Skeletal muscle satellite cell (primary cell): ENCODE results near the gene KCNB1.

Experiments
- H3K27me3 ChIP-seq: 2 replicates; pipeline ENCODE4 v1.7.0; 2013; ENCODE audit warnings: low read length; ENCODE audit not compliant: control insufficient read depth, insufficient read depth
- H3K36me3 ChIP-seq: 2 replicates; pipeline ENCODE4 v1.7.0; 2013; ENCODE audit warnings: mild to moderate bottlenecking, control low read depth, low read length; ENCODE audit not compliant: insufficient read depth
- H3K4me1 ChIP-seq: 2 replicates; pipeline ENCODE4 v1.7.0; 2013; ENCODE audit warnings: low read length; ENCODE audit not compliant: control insufficient read depth, insufficient read depth
- H3K4me2 ChIP-seq: 2 replicates; pipeline ENCODE4 v1.7.0; 2013; ENCODE audit warnings: mild to moderate bottlenecking, low read length
- H3K4me3 ChIP-seq: 2 replicates; pipeline ENCODE4 v1.7.0; 2013; ENCODE audit warnings: low read length
- H3K9ac ChIP-seq: 2 replicates; pipeline ENCODE4 v1.7.0; 2013; ENCODE audit warnings: mild to moderate bottlenecking, low read depth, low read length, moderate library complexity
- H3K9me3 ChIP-seq: replicated peaks from 2 replicates; pipeline ENCODE4 v1.7.0; 2013; ENCODE audit warnings: mild to moderate bottlenecking, control low read depth, low read length

The KCNB1 gene

DNA sequence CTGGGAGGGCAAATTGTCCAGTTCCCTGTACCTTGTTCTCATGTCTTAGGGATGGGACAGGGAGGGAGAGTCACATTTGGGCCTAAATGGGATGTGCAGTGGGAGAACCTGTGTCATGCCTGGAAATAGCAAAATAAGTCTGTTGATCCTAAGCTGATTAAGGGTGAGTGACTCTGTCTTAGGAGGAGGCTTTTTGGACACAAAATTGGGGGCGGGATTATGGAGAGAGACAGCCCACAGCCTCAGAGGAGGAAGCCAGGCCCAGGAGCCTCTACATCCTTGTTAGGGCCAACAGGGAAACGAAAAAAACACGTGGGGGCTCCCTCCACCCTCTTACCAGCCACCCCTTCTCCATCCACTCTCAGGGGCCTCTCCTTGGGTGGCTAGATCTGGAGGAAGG, 2.2 kb downstream of the KCNB1 start:
- H3K4me1 ChIP-seq, result peaks cover 8% of the 10 kb centered on the region
- H3K27me3 ChIP-seq, result peaks cover 19% of the 10 kb centered on the region
- no peak overlapping the region for H3K4me2 ChIP-seq
- H3K9me3 ChIP-seq, result no peaks in the 10 kb centered on the region
- no peaks in the 10 kb centered on the region for H3K36me3 ChIP-seq
- H3K9ac ChIP-seq, result no peak overlapping the region
- no peak overlapping the region for H3K4me3 ChIP-seq

DNA sequence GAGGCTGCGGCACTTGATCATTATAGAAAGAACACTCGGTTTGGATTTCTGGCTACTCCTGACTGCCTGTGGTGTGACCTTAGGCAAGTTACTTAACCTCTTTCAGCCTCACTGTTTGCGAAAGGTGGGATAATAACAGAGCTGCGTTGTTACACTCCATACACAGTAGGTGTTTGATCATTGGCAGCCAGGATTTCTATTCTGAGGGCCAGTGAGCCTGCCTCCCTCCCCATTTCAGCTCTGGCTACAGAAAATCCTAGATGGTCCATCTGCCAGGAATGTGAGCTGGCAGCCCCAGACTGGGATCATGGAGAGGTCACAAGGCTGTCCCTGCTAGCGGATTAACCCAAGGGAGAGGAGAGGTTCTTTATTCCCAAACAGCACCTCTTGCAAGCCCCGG, 2.7 kb downstream of the KCNB1 start:
- Histone ChIP-seq H3K4me2 (no peak overlapping the region), H3K9me3 (no peaks in the 10 kb centered on the region), H3K27me3 (peaks cover 21% of the 10 kb centered on the region), H3K9ac (no peak overlapping the region), H3K36me3 (no peaks in the 10 kb centered on the region), H3K4me3 (no peak overlapping the region), H3K4me1 (peaks cover 8% of the 10 kb centered on the region)

DNA sequence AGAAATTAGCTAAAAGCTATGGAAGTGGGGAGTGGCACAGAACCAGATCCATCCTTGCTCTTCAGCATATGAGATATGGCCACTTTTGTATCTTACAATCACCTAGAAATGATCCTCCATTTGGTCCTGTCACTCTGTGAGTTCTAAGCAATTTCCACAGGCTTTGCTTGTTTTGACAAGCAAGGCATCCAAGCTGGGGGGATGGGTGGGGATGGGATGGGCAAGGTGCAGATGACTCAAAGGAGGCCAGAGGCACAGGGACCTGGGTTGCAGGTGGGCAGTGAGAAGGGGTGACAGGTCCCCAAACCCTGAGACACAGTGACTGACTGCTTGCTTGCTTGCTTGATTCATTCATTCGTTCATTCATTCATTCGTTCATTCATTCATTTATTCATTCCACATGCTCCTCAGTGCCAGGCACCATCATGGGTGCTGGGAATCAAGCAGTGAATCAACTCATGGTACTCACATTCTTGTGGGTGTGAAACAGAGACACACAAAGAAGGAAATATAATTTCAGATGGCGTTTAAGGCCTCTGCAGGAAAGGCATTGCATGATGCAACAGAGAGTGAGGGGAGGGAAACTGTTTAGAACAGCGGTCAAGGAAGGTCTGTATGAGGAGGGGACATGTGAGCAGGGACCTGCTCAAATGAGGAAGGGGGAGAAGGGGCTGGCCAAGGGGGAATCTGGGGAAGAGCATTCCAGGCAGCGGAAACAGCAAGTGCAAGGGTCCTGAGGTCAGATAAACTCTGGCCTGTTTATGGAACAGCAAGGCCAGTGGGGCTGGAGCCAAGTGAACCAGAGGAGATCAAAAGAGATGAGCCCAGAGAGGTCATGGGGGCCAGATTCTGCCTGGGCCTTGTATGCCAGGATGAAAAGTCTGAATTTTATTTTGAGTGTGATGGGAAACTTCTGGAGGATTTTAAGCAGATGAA, 3.4 kb downstream of the KCNB1 start:
- no peak overlapping the region for H3K9ac ChIP-seq
- no peak overlapping the region for H3K4me2 ChIP-seq
- H3K27me3 ChIP-seq, result peaks cover 25% of the 10 kb centered on the region
- no peak overlapping the region for H3K4me3 ChIP-seq
- peaks cover 4% of the 10 kb centered on the region for H3K4me1 ChIP-seq
- no peaks in the 10 kb centered on the region for H3K9me3 ChIP-seq
- H3K36me3 ChIP-seq, result no peaks in the 10 kb centered on the region

DNA sequence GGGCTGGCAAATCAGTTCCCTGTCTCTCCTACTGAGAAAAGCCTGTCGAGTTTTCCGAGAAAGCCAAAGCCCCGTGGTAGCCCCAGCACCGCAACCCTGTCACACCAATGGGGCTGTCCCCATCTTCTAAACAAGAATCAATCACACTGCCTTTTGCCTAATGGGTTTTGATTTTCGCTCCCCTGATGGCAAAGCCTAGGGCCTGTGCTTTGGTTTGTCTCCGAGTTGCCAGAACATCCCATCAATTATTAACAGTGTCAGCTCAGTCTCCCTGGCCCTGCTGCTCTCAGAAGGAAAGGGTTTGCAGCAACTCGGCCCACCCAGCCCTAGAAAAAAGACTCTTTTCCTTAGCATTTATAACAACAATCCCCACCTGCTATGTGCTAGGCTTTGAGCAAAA, 4.2 kb downstream of the KCNB1 start:
- Histone ChIP-seq H3K36me3 (no peaks in the 10 kb centered on the region), H3K9ac (no peak overlapping the region), H3K4me1 (no peaks in the 10 kb centered on the region), H3K27me3 (peaks cover 25% of the 10 kb centered on the region), H3K4me3 (no peak overlapping the region), H3K4me2 (no peak overlapping the region), H3K9me3 (no peaks in the 10 kb centered on the region)

DNA sequence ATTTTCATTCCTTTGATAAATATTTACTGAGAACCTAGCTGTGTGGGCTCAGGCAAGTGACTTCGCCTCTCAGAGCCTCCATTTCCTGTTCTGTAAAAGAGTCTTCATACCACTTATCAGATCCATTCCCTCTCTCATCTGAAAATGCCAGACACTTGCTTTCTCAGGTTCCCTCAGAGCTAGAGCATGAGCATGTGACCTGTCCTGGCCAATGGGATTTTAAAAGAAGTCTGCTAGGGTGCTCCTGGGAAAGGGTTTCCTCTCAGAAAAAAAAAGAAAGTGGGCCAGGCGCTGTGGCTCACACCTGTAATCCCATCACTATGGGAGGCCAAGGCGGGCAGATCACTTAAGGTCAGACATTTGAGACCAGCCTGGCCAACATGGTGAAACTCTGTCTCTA, 5.3 kb downstream of the KCNB1 start:
- H3K4me1 ChIP-seq, result no peaks in the 10 kb centered on the region
- H3K36me3 ChIP-seq, result no peaks in the 10 kb centered on the region
- H3K27me3 ChIP-seq, result peaks cover 25% of the 10 kb centered on the region
- no peak overlapping the region for H3K4me3 ChIP-seq
- no peaks in the 10 kb centered on the region for H3K9me3 ChIP-seq
- no peak overlapping the region for H3K9ac ChIP-seq
- no peak overlapping the region for H3K4me2 ChIP-seq

DNA sequence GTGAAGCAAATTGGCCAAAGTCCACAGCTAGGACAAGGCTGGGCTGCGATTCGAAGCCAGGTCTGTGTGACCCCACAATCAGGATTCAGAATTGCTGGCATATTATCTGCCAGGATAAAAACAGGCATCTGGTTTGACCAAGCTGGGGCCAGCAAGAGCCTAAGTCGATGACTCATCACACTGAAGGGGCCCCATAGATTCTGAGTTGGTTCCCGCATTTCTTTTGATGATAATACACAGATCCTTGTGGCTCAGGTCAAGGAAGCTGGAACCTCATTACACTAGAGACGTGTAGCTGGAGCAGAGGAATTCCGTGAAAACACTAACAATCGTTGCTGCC, 6.5 kb downstream of the KCNB1 start:
- H3K4me3 ChIP-seq, result no peak overlapping the region

DNA sequence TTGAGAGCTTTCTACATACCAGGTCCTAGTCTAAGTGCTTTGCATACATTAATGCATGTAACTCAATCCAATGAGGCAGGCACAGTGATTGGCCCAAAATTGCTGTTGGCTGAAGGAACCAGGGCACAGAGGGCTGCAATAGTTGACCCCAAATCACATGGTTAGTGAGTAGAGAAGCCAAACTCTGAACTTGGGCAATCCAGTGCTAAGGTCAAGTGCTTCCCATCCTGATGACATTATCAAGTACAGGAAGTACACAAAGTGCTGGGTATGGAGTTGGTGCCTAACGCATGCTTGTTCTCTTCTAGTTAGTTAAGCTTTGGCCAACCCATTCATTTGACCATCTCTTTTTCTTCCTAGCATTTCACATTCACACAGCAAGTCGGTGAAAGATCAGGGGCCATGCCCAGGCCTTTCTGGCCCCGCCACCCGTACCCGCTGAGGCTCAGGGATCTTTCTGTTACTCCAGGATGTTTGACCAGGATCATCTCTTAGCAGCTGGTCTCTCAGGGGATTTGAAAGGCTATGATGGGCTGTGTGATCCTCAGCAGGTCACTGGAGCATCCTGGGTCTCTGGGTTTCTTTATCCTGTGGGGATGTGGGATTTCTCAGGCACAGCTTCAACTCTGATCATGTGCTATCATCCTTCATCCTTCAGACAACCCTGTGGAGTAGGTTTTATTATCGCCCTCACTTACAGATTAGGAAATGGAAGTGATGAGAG, 7.0 kb downstream of the KCNB1 start:
- H3K4me1 ChIP-seq, result no peaks in the 10 kb centered on the region
- peaks cover 32% of the 10 kb centered on the region for H3K27me3 ChIP-seq
- H3K36me3 ChIP-seq, result no peaks in the 10 kb centered on the region
- no peak overlapping the region for H3K9ac ChIP-seq
- H3K4me2 ChIP-seq, result no peak overlapping the region
- H3K4me3 ChIP-seq, result no peak overlapping the region
- no peaks in the 10 kb centered on the region for H3K9me3 ChIP-seq

More for the DNA sequence above, 6.5 kb downstream of the KCNB1 start:
- Histone ChIP-seq H3K9ac (no peak overlapping the region), H3K9me3 (no peaks in the 10 kb centered on the region), H3K4me2 (no peak overlapping the region), H3K27me3 (peaks cover 30% of the 10 kb centered on the region), H3K4me1 (no peaks in the 10 kb centered on the region), H3K36me3 (no peaks in the 10 kb centered on the region)

DNA sequence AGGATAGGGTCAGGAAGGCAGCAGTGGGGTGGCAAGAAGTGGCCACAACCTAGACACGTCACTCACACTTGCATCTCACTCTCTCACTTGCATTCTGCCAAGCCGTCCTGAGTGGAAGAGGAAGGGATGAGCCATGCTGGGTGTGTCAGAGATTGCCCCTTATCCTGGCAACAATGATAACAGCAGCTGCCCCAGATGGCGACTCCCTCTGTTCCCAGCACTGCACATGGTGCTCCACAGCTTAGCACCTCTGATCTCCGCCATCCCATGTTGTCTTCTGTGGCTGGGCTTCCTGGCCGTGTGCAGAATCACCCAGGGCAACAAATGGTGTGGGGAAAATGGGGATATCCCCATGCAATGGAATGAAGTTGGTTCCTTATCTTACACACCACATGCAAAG, 11.1 kb downstream of the KCNB1 start:
- H3K4me1 ChIP-seq, result no peaks in the 10 kb centered on the region
- H3K27me3 ChIP-seq, result peaks cover 30% of the 10 kb centered on the region
- no peaks in the 10 kb centered on the region for H3K9me3 ChIP-seq
- no peaks in the 10 kb centered on the region for H3K36me3 ChIP-seq
- H3K4me3 ChIP-seq, result no peak overlapping the region
- no peak overlapping the region for H3K4me2 ChIP-seq
- no peak overlapping the region for H3K9ac ChIP-seq

DNA sequence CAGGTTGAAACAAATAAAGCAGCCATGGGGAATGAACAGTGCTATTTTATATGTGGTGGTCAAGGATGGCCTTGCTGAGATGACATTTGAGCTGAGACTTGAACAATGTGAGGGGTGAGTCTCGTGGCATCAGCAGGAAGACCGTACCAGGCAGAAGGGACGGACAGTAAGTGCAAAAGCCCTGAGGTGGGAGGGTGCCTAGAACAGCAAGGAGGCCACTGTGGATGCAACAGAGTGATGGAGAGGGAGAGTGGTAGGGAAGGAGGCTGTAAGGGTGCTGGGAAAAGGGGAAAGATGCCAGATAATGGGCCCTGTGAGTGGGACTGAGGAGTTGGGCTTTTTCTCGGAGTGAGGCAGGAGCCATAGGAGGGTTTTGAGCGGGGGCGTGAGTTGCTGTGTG, 11.5 kb downstream of the KCNB1 start:
- Histone ChIP-seq H3K36me3 (no peaks in the 10 kb centered on the region), H3K4me3 (no peak overlapping the region), H3K9ac (no peak overlapping the region), H3K9me3 (no peaks in the 10 kb centered on the region), H3K4me2 (no peak overlapping the region), H3K4me1 (no peaks in the 10 kb centered on the region), H3K27me3 (peaks cover 30% of the 10 kb centered on the region)

DNA sequence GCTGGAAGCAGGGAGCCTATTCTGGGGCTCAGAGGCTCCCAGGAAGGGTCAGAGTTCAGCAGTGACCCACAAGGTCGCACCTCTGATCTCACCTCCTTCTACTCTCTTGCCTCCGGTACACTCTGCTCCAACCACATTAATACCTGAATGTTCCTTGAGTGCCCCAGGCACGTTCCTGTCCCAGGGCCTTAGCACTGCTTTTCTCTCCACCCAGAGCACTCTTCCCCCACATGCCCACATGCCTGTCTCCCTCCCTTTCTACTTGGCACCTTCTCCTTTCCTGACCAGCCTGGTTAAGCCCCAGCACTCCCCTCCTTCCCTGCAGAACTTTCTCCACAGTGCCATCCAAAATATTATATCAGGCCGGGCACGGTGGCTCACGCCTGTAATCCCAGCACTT, 13.4 kb downstream of the KCNB1 start:
- no peak overlapping the region for H3K4me2 ChIP-seq
- H3K27me3 ChIP-seq, result peaks cover 19% of the 10 kb centered on the region
- no peaks in the 10 kb centered on the region for H3K9me3 ChIP-seq
- no peak overlapping the region for H3K9ac ChIP-seq
- no peaks in the 10 kb centered on the region for H3K36me3 ChIP-seq
- H3K4me3 ChIP-seq, result no peak overlapping the region
- H3K4me1 ChIP-seq, result no peaks in the 10 kb centered on the region

DNA sequence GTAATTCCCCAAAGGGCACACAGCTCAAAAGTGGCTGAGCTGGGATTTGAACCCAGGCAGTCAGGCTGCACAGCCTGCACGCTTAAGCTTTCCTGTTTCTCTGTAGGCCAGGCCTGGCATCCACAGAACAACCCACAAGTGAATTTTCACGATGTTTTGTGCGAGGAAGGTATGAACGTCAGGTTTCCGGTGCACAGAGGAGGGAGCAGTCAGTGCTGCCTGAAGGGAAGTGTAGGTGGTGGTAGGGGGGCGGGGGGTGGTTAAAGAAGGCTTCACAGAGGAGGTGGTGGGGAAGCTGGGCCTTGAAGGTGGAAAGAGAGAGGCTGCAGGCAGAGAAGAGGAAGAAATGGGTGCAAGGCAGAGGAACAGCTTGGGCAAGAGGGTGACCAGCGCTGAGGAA, 14.1 kb downstream of the KCNB1 start:
- no peak overlapping the region for H3K4me2 ChIP-seq
- H3K36me3 ChIP-seq, result no peaks in the 10 kb centered on the region
- no peaks in the 10 kb centered on the region for H3K9me3 ChIP-seq
- no peak overlapping the region for H3K9ac ChIP-seq
- H3K27me3 ChIP-seq, result peaks cover 19% of the 10 kb centered on the region
- no peaks in the 10 kb centered on the region for H3K4me1 ChIP-seq
- H3K4me3 ChIP-seq, result no peak overlapping the region
